Activated CD4-positive, alpha-beta T cell treated with anti-CD3 and anti-CD28 coated beads for 4 hours (primary cell): ENCODE results near the gene SLC41A1.
"Not testable (repeated sequence)": the region's sequence is repeated elsewhere in the genome, so short reads cannot be mapped to it uniquely, and the experiment has no call there.

Experiments used
- DNase-seq, 2 donors: peaks; one replicate each; pipeline ENCODE4 v3.0.0-alpha.2; 2020

Gene SLC41A1

GRCh38 chr1:205812878-205813754 lies at the start of gene SLC41A1:
SLC41A1 (minus strand) TSS chr1:205813198; CDS start chr1:205810441, 2,757 bp downstream.
- peak; percentile 89 for DNase-seq

- no peak for DNase-seq
These were observed 48.5 kb upstream of the SLC41A1 start for GRCh38 chr1:205861540-205861939.

DNA sequence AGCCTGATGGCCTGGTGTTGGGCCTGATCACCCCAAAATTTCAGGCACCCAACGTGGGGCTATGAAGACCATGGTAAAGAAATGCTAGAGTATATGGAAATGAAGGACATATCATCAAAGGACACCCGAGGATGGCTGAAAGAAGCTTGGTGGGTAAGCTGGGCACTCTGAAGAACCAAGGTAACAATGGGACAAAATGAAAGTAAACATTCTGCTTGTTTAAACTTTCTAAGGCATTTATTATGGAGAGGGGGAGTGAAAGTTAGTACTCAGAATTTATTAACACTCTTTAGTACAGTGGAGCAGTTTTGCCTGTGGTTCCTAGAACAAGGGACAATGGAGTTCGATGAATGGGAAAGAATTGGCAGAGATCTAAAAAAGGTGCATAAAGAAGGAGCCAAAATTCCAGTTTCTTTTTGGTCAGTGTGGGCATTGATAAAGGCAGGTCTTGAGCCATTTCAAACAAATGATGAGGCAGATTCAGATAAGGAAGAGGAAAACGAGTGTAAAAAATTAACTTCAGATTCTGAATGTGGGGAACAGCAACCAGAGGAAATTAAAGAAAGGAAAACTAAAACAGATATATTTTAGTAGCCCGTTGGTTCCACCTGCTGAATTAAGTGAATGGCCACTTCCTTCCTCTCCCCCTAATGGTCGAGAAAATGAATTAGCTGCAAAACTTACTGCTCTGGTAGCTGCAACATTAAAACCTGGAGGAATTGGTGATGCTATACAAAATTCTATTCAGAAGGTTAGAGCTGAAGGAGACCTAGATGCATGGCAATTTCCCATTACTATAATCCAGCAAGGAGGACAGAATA lies 45.4 kb upstream of the SLC41A1 start:
- no peak for DNase-seq

GRCh38 chr1:205857501-205857900 lies 44.5 kb upstream of the SLC41A1 start:
- not testable (repeated sequence) for DNase-seq

- no peak for DNase-seq
These were observed 43.4 kb upstream of the SLC41A1 start for GRCh38 chr1:205856433-205856832.

GRCh38 chr1:205852969-205853368 lies 40.0 kb upstream of the SLC41A1 start:
- DNase-seq: no peak

GRCh38 chr1:205851993-205852392 lies 39.0 kb upstream of the SLC41A1 start:
- no peak for DNase-seq

DNA sequence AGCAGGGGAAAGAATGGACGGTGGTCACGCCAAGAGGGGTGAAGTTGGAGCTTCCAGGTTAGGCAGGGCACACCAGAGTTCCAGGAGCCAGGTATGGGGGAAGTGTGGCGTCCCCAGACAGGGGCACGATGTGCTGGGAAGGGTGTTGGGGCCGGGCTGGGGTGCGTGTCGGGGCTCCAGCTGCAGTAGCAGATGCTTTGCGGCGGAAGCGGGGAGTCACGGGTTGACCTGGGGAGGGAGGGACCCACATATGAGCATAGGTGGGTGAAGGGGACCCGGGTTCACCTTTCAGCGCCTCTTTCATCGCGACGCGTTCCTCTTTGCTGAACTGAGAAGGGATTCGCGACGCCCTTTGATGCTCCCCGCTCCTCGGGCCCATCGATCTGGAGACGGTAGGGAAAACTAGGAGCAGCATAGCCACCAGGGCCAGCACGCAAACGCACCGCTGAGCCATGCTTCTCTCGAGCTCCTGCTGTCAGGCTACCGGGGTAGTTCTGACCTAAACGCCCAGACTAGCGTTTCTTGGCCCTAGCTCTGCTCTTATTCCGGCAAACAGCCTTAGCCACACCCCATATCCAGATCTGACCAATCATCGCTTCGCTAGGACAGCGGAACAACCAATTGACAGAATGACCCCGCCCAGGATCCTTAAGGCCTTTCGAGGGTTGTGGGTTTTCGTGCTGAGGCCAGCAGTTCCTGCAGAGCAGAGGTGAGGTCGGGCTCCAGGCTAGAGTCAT lies 36.8 kb upstream of the SLC41A1 start, which contains the start of gene PM20D1:
TSS of gene PM20D1 (minus strand) at position 514 of the 737 bp plus-strand sequence. CDS start at position 454, 60 bp downstream.
- peak; percentile 69 to 88 for DNase-seq

DNA sequence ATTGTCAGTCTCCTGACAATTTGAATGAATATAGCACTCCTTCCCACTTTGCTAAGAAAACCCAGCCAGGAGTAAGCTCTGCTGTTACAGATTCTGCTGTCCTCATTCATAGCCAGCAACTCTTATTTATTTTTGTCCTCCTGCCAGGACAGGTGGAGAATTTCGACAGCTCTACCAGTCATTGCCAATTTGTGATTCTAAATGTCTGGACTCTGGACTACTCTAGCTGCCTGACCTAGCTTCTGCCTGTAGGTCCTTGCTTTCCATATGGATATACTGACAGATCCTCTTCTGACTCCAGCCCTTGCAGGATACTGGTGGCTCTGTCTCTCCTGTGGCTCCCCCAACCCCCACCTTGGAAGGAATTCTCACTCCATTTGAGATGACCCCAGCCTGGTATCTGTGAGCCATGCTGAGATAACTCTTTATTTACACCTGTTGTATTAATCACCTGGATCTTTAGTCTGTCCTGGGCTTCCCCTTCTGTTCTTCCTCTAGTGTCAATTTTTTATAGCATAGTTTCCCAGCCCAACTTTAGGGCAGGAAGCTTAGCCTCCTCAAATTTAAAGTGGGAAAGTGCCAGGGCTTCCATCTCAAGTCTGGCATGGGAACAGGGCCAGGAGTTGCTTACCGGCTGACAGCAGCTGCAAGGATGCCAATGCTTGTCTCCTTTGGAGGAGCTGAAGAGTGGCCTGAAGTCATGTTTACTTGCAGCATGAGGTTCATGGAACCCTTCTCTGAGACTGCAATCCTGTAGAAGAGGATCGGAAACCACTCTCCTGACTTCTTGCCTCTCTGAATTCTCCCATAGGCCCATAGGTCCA lies 30.2 kb upstream of the SLC41A1 start:
- DNase-seq: no peak

GRCh38 chr1:205842229-205842628 lies 29.2 kb upstream of the SLC41A1 start:
- DNase-seq: no peak

DNA sequence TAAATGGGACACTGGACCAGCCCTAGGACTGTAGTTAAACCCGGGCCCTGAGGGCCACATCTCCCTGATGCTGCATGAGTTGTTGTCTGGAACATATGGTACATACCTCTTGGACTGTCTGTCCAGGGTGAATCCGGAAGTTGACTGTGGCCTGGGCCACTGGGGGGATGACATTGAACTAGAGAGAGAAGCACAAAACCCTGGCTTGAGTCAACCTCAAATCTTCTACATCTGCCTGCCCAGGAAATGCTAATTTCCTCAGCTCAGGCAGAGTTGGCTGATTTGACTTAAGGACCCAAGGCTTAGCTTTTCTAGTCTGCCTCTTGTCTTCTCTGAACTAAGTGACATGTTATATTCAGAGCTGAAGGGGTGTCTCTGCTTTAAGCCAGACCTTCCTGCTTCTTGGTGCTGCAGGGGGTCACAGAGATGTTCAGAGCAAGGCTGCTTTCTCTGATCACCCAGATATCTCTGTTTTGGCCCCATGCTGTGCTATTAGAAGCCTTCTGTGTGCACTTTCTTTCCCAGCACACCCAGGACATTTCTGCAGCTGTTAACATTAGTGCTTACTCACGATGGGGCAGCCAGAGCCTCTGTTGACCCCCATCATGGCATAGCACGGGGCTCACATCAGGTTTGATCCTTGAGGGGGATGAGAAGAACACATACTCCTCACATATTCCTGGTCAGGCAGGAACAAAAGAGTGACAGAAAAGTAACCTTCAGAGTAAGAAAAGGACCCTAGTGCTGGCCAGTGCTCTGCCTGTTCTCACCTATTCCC lies 27.3 kb upstream of the SLC41A1 start:
- no peak for DNase-seq

- DNase-seq: no peak
These were observed 24.5 kb upstream of the SLC41A1 start for GRCh38 chr1:205837382-205837970.

DNA sequence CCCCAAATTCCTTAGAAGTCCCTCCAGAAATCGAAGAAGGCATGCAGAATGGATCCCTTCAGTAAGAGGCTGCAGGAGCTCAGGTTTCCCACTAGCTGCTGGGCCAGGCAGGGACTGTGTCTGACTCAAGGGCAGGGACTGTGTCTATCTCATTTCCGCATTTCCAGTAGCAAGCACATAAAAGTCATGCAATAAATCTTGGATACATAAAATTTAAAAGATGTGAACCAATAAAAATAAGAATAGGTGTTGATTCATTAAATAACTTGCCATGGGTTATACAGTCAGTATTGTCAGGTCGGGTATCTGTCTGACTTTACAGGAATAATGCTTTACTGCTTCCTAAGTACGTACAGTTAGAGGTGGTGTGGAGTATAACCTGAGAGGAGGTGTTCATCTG lies 21.8 kb upstream of the SLC41A1 start:
- no peak for DNase-seq

DNA sequence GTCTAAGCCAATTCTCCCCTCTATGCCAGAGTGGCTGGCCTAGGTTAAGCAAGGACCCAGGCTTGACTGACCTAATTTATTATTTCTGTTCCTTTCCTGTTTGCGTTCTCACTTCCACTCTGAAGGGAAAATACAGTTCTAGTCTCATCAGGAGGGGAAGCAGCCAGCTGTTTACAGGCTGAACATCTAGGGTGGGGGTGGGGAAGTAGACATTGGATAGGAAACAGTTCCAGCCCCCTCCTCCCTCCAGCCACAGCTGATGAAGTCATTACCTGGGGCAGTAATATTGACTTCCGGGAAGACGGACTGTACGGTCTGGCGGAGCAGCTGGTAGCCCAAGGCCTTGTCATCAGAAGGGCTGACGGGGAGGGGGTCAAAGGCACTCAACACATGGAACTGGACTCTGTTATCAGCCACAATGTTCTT lies 19.3 kb upstream of the SLC41A1 start:
- no peak for DNase-seq

GRCh38 chr1:205827623-205828022 lies 14.6 kb upstream of the SLC41A1 start:
- DNase-seq: no peak

DNA sequence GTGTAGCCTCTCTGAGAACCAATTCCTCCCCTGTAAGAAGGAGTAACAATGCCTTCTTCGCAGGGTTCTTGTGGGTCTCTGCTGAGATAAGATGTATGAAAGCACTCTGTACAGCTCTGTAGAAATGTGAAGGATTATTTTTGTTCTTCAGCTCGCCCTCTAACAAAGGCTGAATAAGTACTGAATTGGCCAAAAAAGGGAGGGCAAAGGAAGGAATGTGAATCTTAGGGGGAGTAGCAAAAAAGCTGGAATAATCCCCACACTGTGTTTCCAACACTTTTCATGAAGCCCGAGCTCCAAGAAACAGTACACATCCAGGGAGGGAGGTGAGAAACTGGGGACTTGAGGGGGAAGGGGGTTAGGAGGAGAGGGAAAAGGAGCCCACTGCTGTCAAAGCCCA lies 14.0 kb upstream of the SLC41A1 start:
- DNase-seq: no peak

- no peak for DNase-seq
These were observed 13.2 kb upstream of the SLC41A1 start for GRCh38 chr1:205826016-205826806.

DNA sequence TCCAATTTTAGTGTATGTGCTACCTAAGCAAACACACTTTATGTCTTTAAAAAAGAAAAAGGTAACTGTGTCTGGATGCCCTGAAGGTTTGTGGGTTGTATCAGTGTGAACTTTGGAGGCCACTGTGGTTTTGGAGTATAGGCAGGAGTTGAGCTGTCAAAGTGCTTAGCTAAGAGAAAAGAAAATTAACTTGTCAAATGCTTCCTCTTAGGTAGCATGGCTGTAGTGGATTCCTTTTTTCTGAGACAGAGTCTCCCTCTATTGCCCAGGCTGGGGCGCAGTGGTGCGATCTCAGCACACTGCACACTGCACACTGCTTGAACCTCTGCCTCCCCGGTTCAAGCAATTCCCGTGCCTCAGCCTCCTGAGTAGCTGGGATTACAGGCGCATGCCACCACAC lies 11.2 kb upstream of the SLC41A1 start:
- DNase-seq: no peak

GRCh38 chr1:205823260-205823659 lies 10.3 kb upstream of the SLC41A1 start:
- not testable (repeated sequence) for DNase-seq

DNA sequence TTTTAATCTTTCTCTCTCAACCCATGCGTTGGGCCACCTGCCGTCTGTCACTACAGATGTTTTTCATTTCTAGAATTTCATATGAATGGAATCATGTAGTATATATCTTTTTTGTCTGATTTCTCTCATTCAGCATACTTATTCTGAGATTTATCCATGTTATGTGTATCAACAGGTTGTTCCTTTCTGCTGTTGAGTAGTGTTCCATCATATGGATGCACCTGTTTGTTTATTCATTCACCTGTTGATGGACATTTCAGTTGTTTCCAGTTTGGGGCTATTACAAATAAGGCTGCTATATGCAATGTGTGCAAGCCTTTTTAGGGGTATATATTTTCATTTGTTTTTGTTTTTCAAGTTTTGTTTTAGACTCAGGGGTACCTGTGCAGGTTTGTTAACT lies 9.4 kb upstream of the SLC41A1 start:
- no peak for DNase-seq
